ENCODE results near the gene AOX1.
"Not testable (repeated sequence)": the region's sequence is repeated elsewhere in the genome, so short reads cannot be mapped to it uniquely, and the experiment has no call there.

AOX1 gene

DNA sequence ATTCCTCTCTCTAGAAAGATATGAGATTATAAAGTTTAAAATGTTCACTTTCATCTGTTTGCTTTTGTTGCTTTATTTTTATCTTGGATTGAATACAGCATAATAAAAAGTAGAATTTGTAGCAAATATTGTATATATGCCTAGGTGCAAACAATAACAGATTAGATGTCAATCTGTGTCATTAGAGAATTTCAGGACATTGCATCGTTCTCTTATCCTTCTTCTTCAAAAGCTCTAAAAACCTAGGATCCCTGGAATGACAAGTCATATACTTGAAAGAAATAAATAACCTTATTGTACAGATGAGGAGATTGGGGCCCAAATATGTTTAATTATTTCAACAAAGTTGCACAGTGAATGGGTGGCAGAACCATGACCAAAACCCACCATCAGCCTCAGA lies 123.1 kb downstream of the AOX1 start:
- DNase-seq (ENCODE audit: low read depth in 1 of 2, low spot score in 1 of 2): no peak
- no peak for TF ChIP-seq GABPA (IDR thresholded peaks at IDR 0.05; ENCODE audit: low read depth)
- TF ChIP-seq SPI1 (IDR thresholded peaks at IDR 0.05; ENCODE audit: borderline replicate concordance, low read depth): no peak
- TF ChIP-seq, protein P1, sequence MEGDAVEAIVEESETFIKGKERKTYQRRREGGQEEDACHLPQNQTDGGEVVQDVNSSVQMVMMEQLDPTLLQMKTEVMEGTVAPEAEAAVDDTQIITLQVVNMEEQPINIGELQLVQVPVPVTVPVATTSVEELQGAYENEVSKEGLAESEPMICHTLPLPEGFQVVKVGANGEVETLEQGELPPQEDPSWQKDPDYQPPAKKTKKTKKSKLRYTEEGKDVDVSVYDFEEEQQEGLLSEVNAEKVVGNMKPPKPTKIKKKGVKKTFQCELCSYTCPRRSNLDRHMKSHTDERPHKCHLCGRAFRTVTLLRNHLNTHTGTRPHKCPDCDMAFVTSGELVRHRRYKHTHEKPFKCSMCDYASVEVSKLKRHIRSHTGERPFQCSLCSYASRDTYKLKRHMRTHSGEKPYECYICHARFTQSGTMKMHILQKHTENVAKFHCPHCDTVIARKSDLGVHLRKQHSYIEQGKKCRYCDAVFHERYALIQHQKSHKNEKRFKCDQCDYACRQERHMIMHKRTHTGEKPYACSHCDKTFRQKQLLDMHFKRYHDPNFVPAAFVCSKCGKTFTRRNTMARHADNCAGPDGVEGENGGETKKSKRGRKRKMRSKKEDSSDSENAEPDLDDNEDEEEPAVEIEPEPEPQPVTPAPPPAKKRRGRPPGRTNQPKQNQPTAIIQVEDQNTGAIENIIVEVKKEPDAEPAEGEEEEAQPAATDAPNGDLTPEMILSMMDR (IDR thresholded peaks at IDR 0.05; ENCODE audit: insufficient read depth, low read length): no peak
- TF ChIP-seq, protein P2, sequence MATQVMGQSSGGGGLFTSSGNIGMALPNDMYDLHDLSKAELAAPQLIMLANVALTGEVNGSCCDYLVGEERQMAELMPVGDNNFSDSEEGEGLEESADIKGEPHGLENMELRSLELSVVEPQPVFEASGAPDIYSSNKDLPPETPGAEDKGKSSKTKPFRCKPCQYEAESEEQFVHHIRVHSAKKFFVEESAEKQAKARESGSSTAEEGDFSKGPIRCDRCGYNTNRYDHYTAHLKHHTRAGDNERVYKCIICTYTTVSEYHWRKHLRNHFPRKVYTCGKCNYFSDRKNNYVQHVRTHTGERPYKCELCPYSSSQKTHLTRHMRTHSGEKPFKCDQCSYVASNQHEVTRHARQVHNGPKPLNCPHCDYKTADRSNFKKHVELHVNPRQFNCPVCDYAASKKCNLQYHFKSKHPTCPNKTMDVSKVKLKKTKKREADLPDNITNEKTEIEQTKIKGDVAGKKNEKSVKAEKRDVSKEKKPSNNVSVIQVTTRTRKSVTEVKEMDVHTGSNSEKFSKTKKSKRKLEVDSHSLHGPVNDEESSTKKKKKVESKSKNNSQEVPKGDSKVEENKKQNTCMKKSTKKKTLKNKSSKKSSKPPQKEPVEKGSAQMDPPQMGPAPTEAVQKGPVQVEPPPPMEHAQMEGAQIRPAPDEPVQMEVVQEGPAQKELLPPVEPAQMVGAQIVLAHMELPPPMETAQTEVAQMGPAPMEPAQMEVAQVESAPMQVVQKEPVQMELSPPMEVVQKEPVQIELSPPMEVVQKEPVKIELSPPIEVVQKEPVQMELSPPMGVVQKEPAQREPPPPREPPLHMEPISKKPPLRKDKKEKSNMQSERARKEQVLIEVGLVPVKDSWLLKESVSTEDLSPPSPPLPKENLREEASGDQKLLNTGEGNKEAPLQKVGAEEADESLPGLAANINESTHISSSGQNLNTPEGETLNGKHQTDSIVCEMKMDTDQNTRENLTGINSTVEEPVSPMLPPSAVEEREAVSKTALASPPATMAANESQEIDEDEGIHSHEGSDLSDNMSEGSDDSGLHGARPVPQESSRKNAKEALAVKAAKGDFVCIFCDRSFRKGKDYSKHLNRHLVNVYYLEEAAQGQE (IDR thresholded peaks at IDR 0.05; ENCODE audit: insufficient replicate concordance, low read depth): no peak
- TF ChIP-seq POLR2AphosphoS5 (IDR thresholded peaks at IDR 0.05; ENCODE audit: low read depth): no peak
- H3K4me3 ChIP-seq (replicated peaks; ENCODE audit: insufficient read depth, low read length): no peak overlapping the region
- no peaks in the 10 kb centered on the region for H3K27me3 ChIP-seq (ENCODE audit: insufficient read depth, poor library complexity, severe bottlenecking)
- H3K27ac ChIP-seq (replicated peaks): no peak overlapping the region

DNA sequence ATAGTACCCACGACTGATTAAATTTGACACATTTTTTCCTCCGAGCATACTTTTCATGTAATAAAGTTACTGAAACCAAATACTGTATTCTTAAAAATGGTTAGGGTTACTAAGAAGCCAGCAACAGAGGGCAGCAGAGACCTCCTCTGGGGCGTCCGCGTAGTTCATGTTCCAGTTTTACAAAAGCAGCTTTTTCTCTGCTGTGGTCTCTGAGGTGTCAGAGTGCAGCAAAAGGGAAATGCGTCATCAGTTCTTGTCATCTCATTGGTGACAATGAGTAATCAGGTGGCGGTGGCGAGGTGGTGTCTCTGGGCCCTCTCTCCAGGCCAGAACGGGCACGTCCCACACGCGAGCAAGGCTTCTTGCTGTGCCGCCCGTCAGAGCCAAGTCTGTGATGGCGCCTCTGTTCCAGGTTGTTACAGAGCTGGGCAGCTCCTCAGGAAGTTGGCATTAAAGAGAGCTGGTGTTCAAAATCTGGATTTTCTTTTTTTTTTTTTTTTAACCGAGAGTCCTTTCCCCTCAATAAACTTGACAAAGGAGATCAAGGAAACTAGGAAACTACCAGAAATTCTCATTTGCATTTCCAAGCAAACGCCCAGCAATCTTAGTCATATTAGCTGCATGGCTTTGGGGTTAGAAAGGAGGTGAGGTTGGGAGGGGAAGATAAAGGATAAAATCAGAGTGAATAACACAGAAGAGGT lies 127.3 kb downstream of the AOX1 start:
- peak overlapping the region; percentile 68 for H3K27ac ChIP-seq (replicated peaks)
- TF ChIP-seq SPI1 (IDR thresholded peaks at IDR 0.05; ENCODE audit: borderline replicate concordance, low read depth) (peak; percentile 51; the same call in 1 of the 2 replicates), GABPA (IDR thresholded peaks at IDR 0.05; ENCODE audit: low read depth) (peak; percentile 64; the same call in 1 of the 2 replicates), POLR2AphosphoS5 (IDR thresholded peaks at IDR 0.05; ENCODE audit: low read depth) (peak; percentile 97)
- TF ChIP-seq, protein P2 (IDR thresholded peaks at IDR 0.05; ENCODE audit: insufficient replicate concordance, low read depth): no peak
- TF ChIP-seq, protein P1 (IDR thresholded peaks at IDR 0.05; ENCODE audit: insufficient read depth, low read length): peak; percentile 76
- H3K4me3 ChIP-seq (replicated peaks; ENCODE audit: insufficient read depth, low read length): peak overlapping the region; percentile 2; the same call in 1 of the 2 replicates
- peak; percentile 96 to 97 for DNase-seq (ENCODE audit: low read depth in 1 of 2, low spot score in 1 of 2)
- no peaks in the 10 kb centered on the region for H3K27me3 ChIP-seq (ENCODE audit: insufficient read depth, poor library complexity, severe bottlenecking)

DNA sequence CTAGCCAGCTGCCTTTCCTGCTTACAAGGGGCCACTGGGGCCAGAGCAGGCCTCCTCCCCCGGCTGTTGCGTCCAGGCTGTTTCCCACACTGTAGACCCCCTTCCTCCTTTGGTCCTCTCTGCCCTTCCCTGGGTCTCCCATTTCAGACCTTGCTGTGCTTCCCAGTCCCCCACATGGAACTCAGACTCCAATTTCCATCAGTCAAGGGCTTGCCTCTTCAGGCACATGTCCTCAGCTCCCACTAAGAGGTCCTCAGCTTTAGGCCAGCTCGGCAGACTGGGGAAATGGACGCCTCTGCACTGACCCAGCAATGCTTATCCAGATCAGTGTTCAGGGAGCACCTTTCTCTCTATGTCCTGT lies 127.9 kb downstream of the AOX1 start:
- Histone ChIP-seq H3K27me3 (ENCODE audit: insufficient read depth, poor library complexity, severe bottlenecking) (no peaks in the 10 kb centered on the region), H3K4me3 (replicated peaks; ENCODE audit: insufficient read depth, low read length) (no peak overlapping the region; the same call in 1 of the 2 replicates), H3K27ac (replicated peaks) (peak overlapping the region; percentile 68)
- no peak for DNase-seq (ENCODE audit: low read depth in 1 of 2, low spot score in 1 of 2)
- no peak for TF ChIP-seq POLR2AphosphoS5 (IDR thresholded peaks at IDR 0.05; ENCODE audit: low read depth)
- no peak for TF ChIP-seq SPI1 (IDR thresholded peaks at IDR 0.05; ENCODE audit: borderline replicate concordance, low read depth)
- TF ChIP-seq, protein P1 (IDR thresholded peaks at IDR 0.05; ENCODE audit: insufficient read depth, low read length): no peak
- no peak for TF ChIP-seq GABPA (IDR thresholded peaks at IDR 0.05; ENCODE audit: low read depth)
- TF ChIP-seq, protein P2 (IDR thresholded peaks at IDR 0.05; ENCODE audit: insufficient replicate concordance, low read depth): no peak

DNA sequence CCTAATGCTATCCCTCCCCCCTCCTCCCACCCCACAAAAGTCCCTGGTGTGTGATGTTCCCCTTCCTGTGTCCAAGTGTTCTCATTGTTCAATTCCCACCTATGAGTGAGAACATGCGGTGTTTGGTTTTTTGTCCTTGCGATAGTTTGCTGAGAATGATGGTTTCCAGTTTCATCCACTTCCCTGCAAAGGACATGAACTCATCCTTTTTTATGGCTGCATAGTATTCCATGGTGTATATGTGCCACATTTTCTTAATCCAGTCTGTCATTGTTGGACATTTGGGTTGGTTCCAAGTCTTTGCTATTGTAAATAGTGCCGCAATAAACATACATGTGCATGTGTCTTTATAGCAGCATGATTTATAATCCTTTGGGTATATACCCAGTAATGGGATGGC lies 129.2 kb downstream of the AOX1 start:
- H3K27ac ChIP-seq (replicated peaks); H3K27me3 ChIP-seq (ENCODE audit: insufficient read depth, poor library complexity, severe bottlenecking); H3K4me3 ChIP-seq (replicated peaks; ENCODE audit: insufficient read depth, low read length); DNase-seq (ENCODE audit: low read depth in 1 of 2, low spot score in 1 of 2): not testable (repeated sequence)
